Measurements from ENCODE around the gene CACNA2D3. TPM values are rescaled to one million over a fixed set of nuclear protein-coding genes. Genes with fewer than 3 reads are reported as not detected.

CACNA2D3 gene
- total RNA-seq, 6 donors from 2014 or later, result 2.9 to 16.8 (median 4.9) TPM

DNA sequence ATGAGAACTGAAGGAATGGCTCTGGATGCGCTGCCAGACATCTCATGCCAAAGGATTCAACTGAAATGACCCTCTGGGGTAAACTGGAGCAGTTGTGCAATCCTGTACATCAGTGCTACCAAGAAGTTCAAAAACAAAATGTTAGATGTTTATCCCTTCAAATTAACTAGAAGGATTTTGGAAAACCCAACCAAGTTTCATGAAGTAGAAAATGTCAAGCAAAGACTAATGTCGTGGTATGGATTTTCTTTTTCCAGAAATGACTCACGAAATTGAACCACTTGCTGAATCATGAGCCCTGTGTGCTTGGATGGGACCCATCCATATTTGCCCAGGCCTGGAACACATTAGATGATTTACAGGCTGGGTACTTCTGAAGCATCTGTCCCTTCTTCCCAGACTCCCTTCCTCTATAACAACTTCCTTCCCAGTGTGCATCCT, 703.9 kb downstream of the CACNA2D3 start:
- ATAC-seq (ENCODE audit: low FRiP score in 2 of 2) (no peak), DNase-seq (no peak)
- WGBS, 2 donors, result 81% methylated on average over 3 of the region's 3 CpGs
- peaks cover 3 to 9% (median 4%) of the 10 kb centered on the region in 4 donors for H3K4me1 ChIP-seq
- H3K9me3 ChIP-seq, result peaks cover 0 to 9% (median 5%) of the 10 kb centered on the region in 4 donors
- H3K4me3 ChIP-seq, result no peak overlapping the region
- no peaks in the 10 kb centered on the region for H3K27me3 ChIP-seq
- H3K27ac ChIP-seq, result no peak overlapping the region
- H3K36me3 ChIP-seq, result no peaks in the 10 kb centered on the region
- TF ChIP-seq POLR2A (IDR thresholded peaks at IDR 0.05) (no peak), EP300 (IDR thresholded peaks at IDR 0.05) (no peak), POLR2AphosphoS5 (IDR thresholded peaks at IDR 0.05) (no peak)
- TF ChIP-seq, protein P1, sequence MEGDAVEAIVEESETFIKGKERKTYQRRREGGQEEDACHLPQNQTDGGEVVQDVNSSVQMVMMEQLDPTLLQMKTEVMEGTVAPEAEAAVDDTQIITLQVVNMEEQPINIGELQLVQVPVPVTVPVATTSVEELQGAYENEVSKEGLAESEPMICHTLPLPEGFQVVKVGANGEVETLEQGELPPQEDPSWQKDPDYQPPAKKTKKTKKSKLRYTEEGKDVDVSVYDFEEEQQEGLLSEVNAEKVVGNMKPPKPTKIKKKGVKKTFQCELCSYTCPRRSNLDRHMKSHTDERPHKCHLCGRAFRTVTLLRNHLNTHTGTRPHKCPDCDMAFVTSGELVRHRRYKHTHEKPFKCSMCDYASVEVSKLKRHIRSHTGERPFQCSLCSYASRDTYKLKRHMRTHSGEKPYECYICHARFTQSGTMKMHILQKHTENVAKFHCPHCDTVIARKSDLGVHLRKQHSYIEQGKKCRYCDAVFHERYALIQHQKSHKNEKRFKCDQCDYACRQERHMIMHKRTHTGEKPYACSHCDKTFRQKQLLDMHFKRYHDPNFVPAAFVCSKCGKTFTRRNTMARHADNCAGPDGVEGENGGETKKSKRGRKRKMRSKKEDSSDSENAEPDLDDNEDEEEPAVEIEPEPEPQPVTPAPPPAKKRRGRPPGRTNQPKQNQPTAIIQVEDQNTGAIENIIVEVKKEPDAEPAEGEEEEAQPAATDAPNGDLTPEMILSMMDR (IDR thresholded peaks at IDR 0.05), result no peak

DNA sequence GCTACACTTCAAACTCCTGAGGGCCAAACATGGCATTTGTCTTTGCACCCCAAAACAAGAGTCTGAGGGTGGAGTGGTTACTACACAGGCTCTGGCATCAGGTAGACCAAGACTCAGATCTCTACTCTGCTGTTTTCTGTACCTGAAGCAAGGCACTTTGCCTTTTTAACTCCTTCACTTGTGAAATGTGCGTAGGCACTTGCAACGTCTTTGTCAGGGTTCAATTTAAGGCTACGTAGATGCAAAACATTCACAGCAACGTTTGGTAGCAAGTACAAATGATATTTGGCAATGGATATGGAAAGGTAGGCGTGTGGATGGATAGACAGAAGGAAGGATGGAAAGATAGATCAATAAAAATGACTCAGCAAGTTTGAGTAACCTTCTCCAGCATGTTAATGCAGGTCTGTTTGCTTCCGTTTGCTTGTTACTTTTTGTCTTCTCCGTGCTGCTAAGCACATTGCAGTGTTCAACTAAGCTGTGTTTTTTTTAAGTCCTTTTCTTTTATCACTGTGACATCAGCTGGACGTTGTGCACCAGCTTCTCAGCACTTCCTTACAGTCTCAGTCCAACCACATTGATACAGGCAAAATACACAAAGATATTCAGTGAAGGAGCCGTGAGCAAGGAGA, 704.8 kb downstream of the CACNA2D3 start:
- 60 to 75% methylated on average over 9 of the region's 9 CpGs for WGBS, 2 donors
- peaks cover 0 to 3% (median 1%) of the 10 kb centered on the region in 4 donors for H3K4me1 ChIP-seq
- ATAC-seq (ENCODE audit: low FRiP score in 2 of 2) (no peak), DNase-seq (no peak)
- H3K27ac ChIP-seq, result no peak overlapping the region
- no peak overlapping the region for H3K4me3 ChIP-seq
- H3K27me3 ChIP-seq, result no peaks in the 10 kb centered on the region
- TF ChIP-seq, protein P1 (IDR thresholded peaks at IDR 0.05), result no peak
- TF ChIP-seq EP300 (IDR thresholded peaks at IDR 0.05), result no peak
- TF ChIP-seq POLR2A (IDR thresholded peaks at IDR 0.05), result no peak
- no peak for TF ChIP-seq POLR2AphosphoS5 (IDR thresholded peaks at IDR 0.05)
- no peaks in the 10 kb centered on the region for H3K36me3 ChIP-seq
- peaks cover 0 to 9% (median 5%) of the 10 kb centered on the region in 4 donors for H3K9me3 ChIP-seq

DNA sequence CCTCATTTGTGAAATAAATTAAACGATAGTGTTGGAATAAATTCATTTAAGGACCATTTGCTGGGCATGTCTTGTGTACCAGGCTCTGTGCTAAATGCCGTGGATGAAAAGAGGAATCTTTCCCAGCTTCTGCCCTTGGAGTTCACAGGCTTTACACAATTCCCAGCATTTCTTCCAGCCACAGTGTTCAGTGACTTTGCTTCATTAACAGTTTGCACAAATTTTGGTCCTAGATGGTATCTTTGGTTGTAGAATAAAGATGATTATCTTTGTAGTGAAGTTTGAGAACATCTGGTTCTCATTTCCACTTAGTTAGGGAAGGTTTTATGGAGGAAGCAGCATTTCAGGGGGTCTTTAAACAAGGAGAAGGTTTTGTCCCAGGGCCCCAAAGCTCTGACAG, 705.4 kb downstream of the CACNA2D3 start:
- TF ChIP-seq POLR2A (IDR thresholded peaks at IDR 0.05) (no peak), POLR2AphosphoS5 (IDR thresholded peaks at IDR 0.05) (no peak), EP300 (IDR thresholded peaks at IDR 0.05) (no peak)
- TF ChIP-seq, protein P1 (IDR thresholded peaks at IDR 0.05), result no peak
- Histone ChIP-seq H3K27ac (no peak overlapping the region), H3K27me3 (no peaks in the 10 kb centered on the region), H3K9me3 (peaks cover 0 to 9% (median 5%) of the 10 kb centered on the region in 4 donors), H3K36me3 (no peaks in the 10 kb centered on the region), H3K4me3 (no peak overlapping the region), H3K4me1 (no peaks in the 10 kb centered on the region)
- ATAC-seq (ENCODE audit: low FRiP score in 2 of 2) (no peak), DNase-seq (no peak)
- WGBS, 2 donors, result 85 to 90% methylated on average over 2 of the region's 2 CpGs

DNA sequence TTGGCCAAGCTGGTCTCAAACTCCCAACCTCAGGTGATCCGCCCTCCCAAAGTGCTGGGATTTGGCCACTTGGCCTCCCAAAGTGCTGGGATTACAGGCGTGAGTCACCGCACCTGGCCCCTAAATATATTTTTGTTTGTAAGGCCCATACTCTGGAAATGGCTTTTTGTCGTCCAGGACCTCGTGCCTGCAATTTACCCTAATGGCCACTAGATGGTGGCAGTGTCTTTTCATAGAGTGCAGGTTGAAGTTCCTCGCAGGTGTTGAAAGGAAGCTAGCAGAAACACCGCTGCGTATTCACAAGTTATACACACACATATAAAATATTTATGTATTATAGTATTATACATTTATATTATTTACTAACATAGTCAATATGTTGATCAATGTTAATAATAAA, 708.3 kb downstream of the CACNA2D3 start:
- H3K4me1 ChIP-seq, result no peaks in the 10 kb centered on the region
- no peaks in the 10 kb centered on the region for H3K27me3 ChIP-seq
- H3K9me3 ChIP-seq, result peaks cover 0 to 9% (median 5%) of the 10 kb centered on the region in 4 donors
- no peaks in the 10 kb centered on the region for H3K36me3 ChIP-seq
- DNase-seq (no peak), ATAC-seq (ENCODE audit: low FRiP score in 2 of 2) (no peak)
- no peak overlapping the region for H3K27ac ChIP-seq
- no peak for TF ChIP-seq POLR2A (IDR thresholded peaks at IDR 0.05)
- TF ChIP-seq, protein P1 (IDR thresholded peaks at IDR 0.05), result peak in 2 of 6 experiments; percentile 18 to 23
- no peak for TF ChIP-seq POLR2AphosphoS5 (IDR thresholded peaks at IDR 0.05)
- 76 to 77% methylated on average over 8 of the region's 8 CpGs for WGBS, 2 donors
- H3K4me3 ChIP-seq, result no peak overlapping the region

DNA sequence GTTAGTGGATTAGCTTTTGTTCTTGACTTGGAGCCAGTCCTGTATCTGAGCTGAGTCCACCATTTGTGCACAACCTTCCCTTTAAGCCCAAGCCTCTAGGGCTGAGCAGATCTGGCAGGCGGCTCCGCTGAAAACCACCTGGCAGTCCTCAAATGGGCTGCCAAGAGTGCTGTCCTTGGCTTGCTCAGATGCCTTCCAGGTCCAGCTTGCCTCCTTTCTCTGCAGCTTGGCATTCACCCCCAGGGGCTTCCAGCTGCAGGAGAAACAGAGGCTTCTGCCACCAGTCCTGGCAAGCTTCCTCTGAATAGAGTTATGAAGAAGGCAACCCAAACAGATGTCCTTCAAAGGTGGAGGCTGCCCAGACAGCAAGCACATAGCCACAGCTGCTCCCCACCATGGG, 708.8 kb downstream of the CACNA2D3 start:
- no peak for ATAC-seq (ENCODE audit: low FRiP score in 2 of 2)
- Histone ChIP-seq H3K27me3 (no peaks in the 10 kb centered on the region), H3K9me3 (peaks cover 0 to 9% (median 5%) of the 10 kb centered on the region in 4 donors), H3K4me3 (no peak overlapping the region), H3K4me1 (no peaks in the 10 kb centered on the region), H3K36me3 (no peaks in the 10 kb centered on the region), H3K27ac (no peak overlapping the region)
- TF ChIP-seq POLR2AphosphoS5 (IDR thresholded peaks at IDR 0.05) (no peak), EP300 (IDR thresholded peaks at IDR 0.05) (no peak), POLR2A (IDR thresholded peaks at IDR 0.05) (no peak)
- TF ChIP-seq, protein P1 (IDR thresholded peaks at IDR 0.05), result no peak
- DNase-seq, result no peak
- 78 to 91% methylated on average over 2 of the region's 2 CpGs for WGBS, 2 donors

All from upper lobe of left lung (tissue), 6 donors.